Neural cell (in vitro differentiated cells): Measurements from ENCODE around the gene CFAP20DC. TPM values are rescaled to one million over a fixed set of nuclear protein-coding genes. Genes with fewer than 3 reads are reported as not detected.

Experiments used
- H2AFZ ChIP-seq: fragments of 200-600, 300-800 bp; sonication (generic), shearing (Covaris generic); 2 replicates; pipeline ENCODE4 v1.6.0; 2014; ENCODE audit warnings: low read depth, mild to moderate bottlenecking, antibody characterized with exemption, low read length, moderate library complexity
- H3F3A ChIP-seq: fragments of 200-600 bp; shearing (Covaris generic); 2 replicates; pipeline ENCODE4 v1.6.1; 2016; ENCODE audit warnings: mild to moderate bottlenecking, moderate library complexity, mixed read lengths, antibody characterized with exemption, low read length; ENCODE audit not compliant: insufficient read depth, poor library complexity, severe bottlenecking
- H3K27ac ChIP-seq: fragments of 200-600, 300-800 bp; sonication (generic), shearing (Covaris generic); 2 replicates; pipeline ENCODE4 v1.5.1; 2014; ENCODE audit warnings: mild to moderate bottlenecking, low read length, moderate library complexity
- H3K27me3 ChIP-seq: fragments of 300-800, 200-600 bp; sonication (generic), shearing (Covaris generic); 2 replicates; pipeline ENCODE4 v1.6.0; 2014; ENCODE audit warnings: mild to moderate bottlenecking, low read depth, low read length, moderate library complexity; ENCODE audit not compliant: insufficient read depth
- H3K36me3 ChIP-seq: fragments of 300-800, 200-600 bp; sonication (generic), shearing (Covaris generic); 2 replicates; pipeline ENCODE4 v1.5.1; 2014; ENCODE audit warnings: mild to moderate bottlenecking, antibody characterized with exemption, low read length, moderate library complexity; ENCODE audit not compliant: insufficient read depth
- H3K4me2 ChIP-seq: fragments of 300-800, 200-600 bp; sonication (generic), shearing (Covaris generic); 2 replicates; pipeline ENCODE4 v1.6.0; 2014; ENCODE audit warnings: mild to moderate bottlenecking, low read length
- H3K4me3 ChIP-seq: fragments of 300-800, 200-600 bp; sonication (generic), shearing (Covaris generic); 2 replicates; pipeline ENCODE4 v1.5.1; 2014; ENCODE audit warnings: mild to moderate bottlenecking, low read length, moderate library complexity
- H3K79me2 ChIP-seq: fragments of 200-600 bp; shearing (Covaris generic); replicated peaks from 2 replicates; pipeline ENCODE4 v1.6.0; 2014; ENCODE audit warnings: mild to moderate bottlenecking, low read length, moderate library complexity; ENCODE audit not compliant: insufficient read depth
- H3K9ac ChIP-seq: fragments of 300-800, 200-600 bp; sonication (generic), shearing (Covaris generic); 2 replicates; pipeline ENCODE4 v1.6.1; 2016; ENCODE audit warnings: mild to moderate bottlenecking, low read length, mixed read lengths
- H3K9me2 ChIP-seq: fragments of 200-600 bp; shearing (Covaris generic); 2 replicates; pipeline ENCODE4 v1.6.1; 2016; ENCODE audit warnings: mild to moderate bottlenecking, low read length, mixed read lengths; ENCODE audit not compliant: insufficient read depth
- H3K9me3 ChIP-seq: fragments of 200-600, 300-800 bp; sonication (generic), shearing (Covaris generic); 2 replicates; pipeline ENCODE4 v1.6.1; 2016; ENCODE audit warnings: mild to moderate bottlenecking, mixed run types, low read length, moderate library complexity, mixed read lengths
- H4K20me1 ChIP-seq: fragments of 200-600 bp; shearing (Covaris generic); 2 replicates; pipeline ENCODE4 v1.6.1; 2016; ENCODE audit warnings: mild to moderate bottlenecking, mixed run types; ENCODE audit not compliant: insufficient read depth
- EP300 ChIP-seq: fragments of 450-650 bp; conservative IDR thresholded peaks from 2 replicates; pipeline ENCODE4 v1.6.1; 2014; ENCODE audit warnings: antibody characterized with exemption, mild to moderate bottlenecking, moderate library complexity; ENCODE audit not compliant: poor library complexity, severe bottlenecking
- EZH2 ChIP-seq: fragments of 200-600, 300-800 bp; shearing (Covaris generic), sonication (generic); IDR thresholded peaks from 2 replicates; pipeline ENCODE4 v1.6.1; 2014; ENCODE audit warnings: antibody characterized with exemption, low read length, borderline replicate concordance, mild to moderate bottlenecking; ENCODE audit not compliant: insufficient read depth, poor library complexity, severe bottlenecking
- MXI1 ChIP-seq: fragments of 450-650 bp; conservative IDR thresholded peaks from 2 replicates; pipeline ENCODE4 v1.6.1; 2014; ENCODE audit warnings: antibody characterized with exemption, mild to moderate bottlenecking; ENCODE audit not compliant: poor library complexity, severe bottlenecking
- POLR2AphosphoS5 ChIP-seq: IDR thresholded peaks from 2 replicates; pipeline ENCODE4 v1.6.1; 2012
- RAD21 ChIP-seq: fragments of 450-650 bp; conservative IDR thresholded peaks from 2 replicates; pipeline ENCODE4 v1.6.1; 2014; ENCODE audit warnings: antibody characterized with exemption, mild to moderate bottlenecking, moderate library complexity
- SMC3 ChIP-seq: fragments of 450-650 bp; conservative IDR thresholded peaks from 2 replicates; pipeline ENCODE4 v1.6.1; 2014; ENCODE audit warnings: antibody characterized with exemption, mild to moderate bottlenecking, moderate library complexity; ENCODE audit not compliant: poor library complexity
- TAF1 ChIP-seq: IDR thresholded peaks from 2 replicates; pipeline ENCODE4 v1.6.1; 2012; ENCODE audit warnings: low read depth
- polyA plus RNA-seq: library from polyadenylated mRNA; depleted of rRNA; stranded (reverse); fragments of >200 nt; gene quantifications from 2 replicates; pipeline ENCODE4 v1.2.3, GENCODE V29; 2014
- TF ChIP-seq, protein P1 (sequence below): fragments of 450-650 bp; IDR thresholded peaks from 2 replicates; pipeline ENCODE4 v1.5.1; 2014; ENCODE audit warnings: antibody characterized with exemption, mild to moderate bottlenecking, moderate library complexity; ENCODE audit not compliant: poor library complexity, severe bottlenecking
- TF ChIP-seq, protein P2 (sequence below): IDR thresholded peaks from 2 replicates; pipeline ENCODE4 v1.6.1; 2012; ENCODE audit warnings: borderline replicate concordance

Gene CFAP20DC
- polyA plus RNA-seq, 1 donor from 2014 or later = not detected

DNA sequence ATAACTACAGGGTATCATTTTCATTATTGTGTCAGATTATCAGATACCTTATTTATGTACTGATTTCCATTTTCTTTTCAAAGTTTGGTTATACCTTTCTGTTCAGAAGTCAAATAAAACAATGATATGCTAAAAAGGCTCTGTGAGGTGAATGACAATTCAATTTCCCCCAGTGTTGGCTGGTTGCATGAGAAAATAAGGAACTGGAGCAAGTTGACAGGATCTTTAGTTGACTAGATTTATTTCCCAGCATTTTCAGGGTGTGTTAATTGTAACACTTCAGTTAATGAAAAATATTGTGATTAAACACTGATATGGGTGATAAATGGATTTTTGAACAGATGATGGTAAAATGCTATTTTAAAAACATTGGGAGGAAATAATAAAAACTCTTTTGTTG is 260.4 kb downstream of the CFAP20DC start:
- Histone ChIP-seq H3K4me2 (no peak overlapping the region), H3K36me3 (no peaks in the 10 kb centered on the region), H3K27ac (no peak overlapping the region), H3F3A (no peaks in the 10 kb centered on the region), H3K9ac (no peak overlapping the region), H3K79me2 (no peaks in the 10 kb centered on the region), H3K9me2 (no peaks in the 10 kb centered on the region), H4K20me1 (no peaks in the 10 kb centered on the region), H3K27me3 (no peaks in the 10 kb centered on the region), H3K4me3 (no peak overlapping the region), H3K9me3 (no peaks in the 10 kb centered on the region), H2AFZ (no peak overlapping the region)
- TF ChIP-seq, protein P1, sequence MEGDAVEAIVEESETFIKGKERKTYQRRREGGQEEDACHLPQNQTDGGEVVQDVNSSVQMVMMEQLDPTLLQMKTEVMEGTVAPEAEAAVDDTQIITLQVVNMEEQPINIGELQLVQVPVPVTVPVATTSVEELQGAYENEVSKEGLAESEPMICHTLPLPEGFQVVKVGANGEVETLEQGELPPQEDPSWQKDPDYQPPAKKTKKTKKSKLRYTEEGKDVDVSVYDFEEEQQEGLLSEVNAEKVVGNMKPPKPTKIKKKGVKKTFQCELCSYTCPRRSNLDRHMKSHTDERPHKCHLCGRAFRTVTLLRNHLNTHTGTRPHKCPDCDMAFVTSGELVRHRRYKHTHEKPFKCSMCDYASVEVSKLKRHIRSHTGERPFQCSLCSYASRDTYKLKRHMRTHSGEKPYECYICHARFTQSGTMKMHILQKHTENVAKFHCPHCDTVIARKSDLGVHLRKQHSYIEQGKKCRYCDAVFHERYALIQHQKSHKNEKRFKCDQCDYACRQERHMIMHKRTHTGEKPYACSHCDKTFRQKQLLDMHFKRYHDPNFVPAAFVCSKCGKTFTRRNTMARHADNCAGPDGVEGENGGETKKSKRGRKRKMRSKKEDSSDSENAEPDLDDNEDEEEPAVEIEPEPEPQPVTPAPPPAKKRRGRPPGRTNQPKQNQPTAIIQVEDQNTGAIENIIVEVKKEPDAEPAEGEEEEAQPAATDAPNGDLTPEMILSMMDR = no peak

DNA sequence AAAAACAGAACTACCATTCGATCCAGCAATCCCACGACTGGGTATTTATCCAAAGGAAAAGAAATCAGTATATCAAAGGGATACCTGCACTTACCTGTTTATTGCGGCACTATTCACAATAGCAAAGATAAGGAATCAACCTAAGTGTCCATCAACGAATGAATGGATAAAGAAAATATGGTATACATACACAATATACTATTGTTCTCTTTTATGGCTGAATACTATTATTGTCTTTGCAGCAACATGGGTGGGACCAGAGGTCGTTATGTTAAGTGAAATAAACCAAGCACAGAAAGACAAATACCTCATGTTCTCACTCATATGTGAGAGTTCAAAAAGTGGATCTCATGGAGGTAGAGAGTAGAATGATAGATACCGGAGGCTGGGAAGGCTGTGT is 264.9 kb downstream of the CFAP20DC start:
- H3K36me3 ChIP-seq = no peaks in the 10 kb centered on the region
- no peak overlapping the region for H3K4me2 ChIP-seq
- H3K4me3 ChIP-seq = no peak overlapping the region
- no peaks in the 10 kb centered on the region for H3K79me2 ChIP-seq
- H4K20me1 ChIP-seq = no peaks in the 10 kb centered on the region
- H3K27ac ChIP-seq = no peak overlapping the region
- no peak overlapping the region for H2AFZ ChIP-seq
- no peak overlapping the region for H3K9ac ChIP-seq
- TF ChIP-seq TAF1 (no peak), POLR2AphosphoS5 (no peak), MXI1 (no peak), RAD21 (no peak), EP300 (no peak), SMC3 (no peak), EZH2 (no peak)
- TF ChIP-seq, protein P2, sequence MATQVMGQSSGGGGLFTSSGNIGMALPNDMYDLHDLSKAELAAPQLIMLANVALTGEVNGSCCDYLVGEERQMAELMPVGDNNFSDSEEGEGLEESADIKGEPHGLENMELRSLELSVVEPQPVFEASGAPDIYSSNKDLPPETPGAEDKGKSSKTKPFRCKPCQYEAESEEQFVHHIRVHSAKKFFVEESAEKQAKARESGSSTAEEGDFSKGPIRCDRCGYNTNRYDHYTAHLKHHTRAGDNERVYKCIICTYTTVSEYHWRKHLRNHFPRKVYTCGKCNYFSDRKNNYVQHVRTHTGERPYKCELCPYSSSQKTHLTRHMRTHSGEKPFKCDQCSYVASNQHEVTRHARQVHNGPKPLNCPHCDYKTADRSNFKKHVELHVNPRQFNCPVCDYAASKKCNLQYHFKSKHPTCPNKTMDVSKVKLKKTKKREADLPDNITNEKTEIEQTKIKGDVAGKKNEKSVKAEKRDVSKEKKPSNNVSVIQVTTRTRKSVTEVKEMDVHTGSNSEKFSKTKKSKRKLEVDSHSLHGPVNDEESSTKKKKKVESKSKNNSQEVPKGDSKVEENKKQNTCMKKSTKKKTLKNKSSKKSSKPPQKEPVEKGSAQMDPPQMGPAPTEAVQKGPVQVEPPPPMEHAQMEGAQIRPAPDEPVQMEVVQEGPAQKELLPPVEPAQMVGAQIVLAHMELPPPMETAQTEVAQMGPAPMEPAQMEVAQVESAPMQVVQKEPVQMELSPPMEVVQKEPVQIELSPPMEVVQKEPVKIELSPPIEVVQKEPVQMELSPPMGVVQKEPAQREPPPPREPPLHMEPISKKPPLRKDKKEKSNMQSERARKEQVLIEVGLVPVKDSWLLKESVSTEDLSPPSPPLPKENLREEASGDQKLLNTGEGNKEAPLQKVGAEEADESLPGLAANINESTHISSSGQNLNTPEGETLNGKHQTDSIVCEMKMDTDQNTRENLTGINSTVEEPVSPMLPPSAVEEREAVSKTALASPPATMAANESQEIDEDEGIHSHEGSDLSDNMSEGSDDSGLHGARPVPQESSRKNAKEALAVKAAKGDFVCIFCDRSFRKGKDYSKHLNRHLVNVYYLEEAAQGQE = no peak
- TF ChIP-seq, protein P1 = no peak
- H3K9me2 ChIP-seq = no peaks in the 10 kb centered on the region
- H3K27me3 ChIP-seq = no peaks in the 10 kb centered on the region
- no peaks in the 10 kb centered on the region for H3K9me3 ChIP-seq
- H3F3A ChIP-seq = no peaks in the 10 kb centered on the region
